IMR-90 (cell line): ENCODE results near the gene TCAP. TPM values are rescaled to one million over a fixed set of nuclear protein-coding genes. Genes with fewer than 3 reads are reported as not detected.

Experiments used
- ATAC-seq: fragments of 200-7000 bp; cut with Tn5 transposase; 2 replicates; pipeline ENCODE4 v1.9.1; 2020; ENCODE audit warnings: low read depth, mild to moderate bottlenecking, moderate library complexity
- BruUV-seq: library from RNA; stranded (reverse); fragments of 400-500 nt; replicated peaks from 2 replicates; lab custom pipeline; 2021; lab: Mats Ljungman, UMichigan
- CTCF ChIA-PET: fragments of 300-600 bp; formaldehyde crosslinking; extraction: SDS; loops from one replicate; lab custom pipeline; 2021; ENCODE audit warnings: antibody characterized with exemption; lab: Yijun Ruan, JAX
- POLR2A ChIA-PET: fragments of 300-600 bp; sonication (Branson Sonifier 250); formaldehyde crosslinking; loops from one replicate; lab custom pipeline; 2022; ENCODE audit warnings: antibody characterized with exemption; ENCODE audit not compliant: unreplicated experiment; lab: Charles Lee
- DNase-seq: peaks from one replicate; pipeline ENCODE4 v3.0.0; 2013
- H2AFZ ChIP-seq: replicated peaks from 2 replicates; pipeline ENCODE3; 2013; ENCODE audit warnings: low read length, mild to moderate bottlenecking; ENCODE audit not compliant: poor library complexity
- H2AK5ac ChIP-seq: 2 replicates; pipeline ENCODE4 v1.6.1; 2013; ENCODE audit warnings: low read depth, low read length, inconsistent platforms
- H2AK9ac ChIP-seq: replicated peaks from 2 replicates; pipeline ENCODE3; 2013; ENCODE audit warnings: mild to moderate bottlenecking, low read depth, low read length, moderate library complexity; ENCODE audit not compliant: poor library complexity
- H2BK120ac ChIP-seq: 2 replicates; pipeline ENCODE4 v1.6.1; 2013; ENCODE audit warnings: low read depth, low read length, inconsistent platforms
- H2BK15ac ChIP-seq: 3 replicates; pipeline ENCODE4 v1.6.1; 2013; ENCODE audit warnings: low read depth, low read length, inconsistent platforms
- H2BK20ac ChIP-seq: 2 replicates; pipeline ENCODE4 v1.6.1; 2013; ENCODE audit warnings: low read depth, mild to moderate bottlenecking, inconsistent platforms, low read length, moderate library complexity
- H2BK5ac ChIP-seq: 2 replicates; pipeline ENCODE4 v1.6.1; 2013; ENCODE audit warnings: mild to moderate bottlenecking, low read depth, low read length, inconsistent platforms; ENCODE audit not compliant: poor library complexity, severe bottlenecking
- H3K14ac ChIP-seq: replicated peaks from 2 replicates; pipeline ENCODE4 v1.6.1; 2013; ENCODE audit warnings: low read depth, low read length, inconsistent platforms
- H3K18ac ChIP-seq: 2 replicates; pipeline ENCODE4 v1.6.1; 2013; ENCODE audit warnings: low read depth, low read length, control low read depth
- H3K23ac ChIP-seq: 2 replicates; pipeline ENCODE4 v1.6.1; 2013; ENCODE audit warnings: low read depth, low read length, inconsistent platforms
- H3K27ac ChIP-seq: 2 replicates; pipeline ENCODE4 v1.5.1; 2013; ENCODE audit warnings: mild to moderate bottlenecking, control low read depth, low read length; ENCODE audit not compliant: insufficient read depth
- H3K27me3 ChIP-seq: 2 replicates; pipeline ENCODE4 v1.6.1; 2013; ENCODE audit warnings: low read length; ENCODE audit not compliant: control insufficient read depth, insufficient read depth
- H3K36me3 ChIP-seq: 2 replicates; pipeline ENCODE4 v1.6.1; 2013; ENCODE audit warnings: low read length, mixed read lengths; ENCODE audit not compliant: control insufficient read depth, insufficient read depth
- H3K4ac ChIP-seq: 2 replicates; pipeline ENCODE4 v1.6.1; 2013; ENCODE audit warnings: low read depth, low read length, inconsistent platforms
- H3K4me1 ChIP-seq: 2 replicates; pipeline ENCODE4 v1.6.1; 2013; ENCODE audit warnings: low read length, mixed read lengths; ENCODE audit not compliant: control insufficient read depth, insufficient read depth
- H3K4me2 ChIP-seq: 2 replicates; pipeline ENCODE4 v1.6.1; 2013; ENCODE audit warnings: low read depth, mild to moderate bottlenecking, control low read depth, low read length, moderate library complexity
- H3K4me3 ChIP-seq: 2 replicates; pipeline ENCODE4 v1.5.1; 2013; ENCODE audit warnings: low read depth, mild to moderate bottlenecking, control low read depth, low read length, moderate library complexity; ENCODE audit not compliant: insufficient read depth
- H3K56ac ChIP-seq: 2 replicates; pipeline ENCODE4 v1.6.1; 2013; ENCODE audit warnings: low read length, inconsistent platforms; ENCODE audit not compliant: insufficient read depth; ENCODE audit errors: extremely low read depth
- H3K79me1 ChIP-seq, 2 experiments: 2 replicates each; pipeline ENCODE4 v1.6.1; 2013; ENCODE audit warnings: low read length in 2 of 2, inconsistent platforms in 1 of 2, low read depth in 1 of 2
- H3K9ac ChIP-seq: 2 replicates; pipeline ENCODE4 v1.6.1; 2013; ENCODE audit warnings: low read depth, low read length, control low read depth
- H3K9me1 ChIP-seq: 2 replicates; pipeline ENCODE4 v1.6.1; 2013; ENCODE audit warnings: low read length, inconsistent platforms; ENCODE audit not compliant: insufficient read depth
- H3K9me3 ChIP-seq: 2 replicates; pipeline ENCODE4 v1.6.1; 2013; ENCODE audit warnings: low read length; ENCODE audit not compliant: control insufficient read depth, insufficient read depth
- H4K20me1 ChIP-seq: 2 replicates; pipeline ENCODE4 v1.6.1; 2013; ENCODE audit warnings: low read length, inconsistent platforms; ENCODE audit not compliant: insufficient read depth
- H4K5ac ChIP-seq: 2 replicates; pipeline ENCODE4 v1.6.1; 2013; ENCODE audit warnings: mild to moderate bottlenecking, low read depth, low read length, control low read depth
- H4K8ac ChIP-seq, 2 experiments: 2 replicates each; pipeline ENCODE4 v1.6.1; 2013; ENCODE audit warnings: low read depth in 2 of 2, low read length in 2 of 2, control low read depth in 1 of 2, inconsistent platforms in 1 of 2
- H4K91ac ChIP-seq: 2 replicates; pipeline ENCODE4 v1.6.1; 2013; ENCODE audit warnings: low read depth, low read length, inconsistent platforms; ENCODE audit not compliant: insufficient read depth
- BHLHE40 ChIP-seq: fragments of 150-350 bp; IDR thresholded peaks from 2 replicates; pipeline ENCODE4 v1.6.1; 2016; ENCODE audit warnings: mild to moderate bottlenecking, low read depth, low read length
- RFX5 ChIP-seq: IDR thresholded peaks from 2 replicates; pipeline ENCODE4 v1.8.0; 2012; ENCODE audit warnings: low read depth, mild to moderate bottlenecking, low read length, moderate library complexity
- WGBS, 2 experiments: methylation state at CpG; one replicate each; pipeline versions ENCODE4 v1.1.5 to v1.1.7; 2013; ENCODE audit warnings: missing lambda C conversion rate in 2 of 2; ENCODE audit not compliant: insufficient read length in 1 of 2; ENCODE audit errors: extremely low coverage in 2 of 2; 5-methylcytosine and 5-hydroxymethylcytosine counted together
- dilution Hi-C: fragments of 300-500 bp; cut with HindIII; formaldehyde crosslinking; loops from one replicate; pipeline ENCODE4 v1.14.3; 2018; ENCODE audit warnings: low sequenced_read_pairs; ENCODE audit not compliant: unreplicated experiment
- in situ Hi-C: fragments of 300-500 bp; cut with MboI; formaldehyde crosslinking; loops from 3 replicates; pipeline ENCODE4 v1.14.3; 2019; ENCODE audit warnings: low sequenced_read_pairs, inconsistent platforms, mixed read lengths
- intact Hi-C: fragments of 100-400 bp; cut with micrococcal nuclease; formaldehyde crosslinking; loops from 2 replicates; pipeline ENCODE4 v1.10.0; 2022
- polyA plus RNA-seq, 3 experiments: library from polyadenylated mRNA; depleted of rRNA; stranded (reverse); fragments of >200 nt; gene quantifications; 2 replicates each; pipeline ENCODE4 v1.2.3, GENCODE V29; 2012; ENCODE audit warnings: low replicate concordance in 1 of 3
- total RNA-seq: library from RNA; depleted of rRNA; stranded (reverse); fragments of >200 nt; gene quantifications from 2 replicates; pipeline ENCODE4 v1.2.3, GENCODE V29; 2012

Gene TCAP
- total and polyA plus RNA-seq, 2 of the 4 experiments (the other 2 are of a cell fraction) = under 0.01 to 0.21 TPM

DNA sequence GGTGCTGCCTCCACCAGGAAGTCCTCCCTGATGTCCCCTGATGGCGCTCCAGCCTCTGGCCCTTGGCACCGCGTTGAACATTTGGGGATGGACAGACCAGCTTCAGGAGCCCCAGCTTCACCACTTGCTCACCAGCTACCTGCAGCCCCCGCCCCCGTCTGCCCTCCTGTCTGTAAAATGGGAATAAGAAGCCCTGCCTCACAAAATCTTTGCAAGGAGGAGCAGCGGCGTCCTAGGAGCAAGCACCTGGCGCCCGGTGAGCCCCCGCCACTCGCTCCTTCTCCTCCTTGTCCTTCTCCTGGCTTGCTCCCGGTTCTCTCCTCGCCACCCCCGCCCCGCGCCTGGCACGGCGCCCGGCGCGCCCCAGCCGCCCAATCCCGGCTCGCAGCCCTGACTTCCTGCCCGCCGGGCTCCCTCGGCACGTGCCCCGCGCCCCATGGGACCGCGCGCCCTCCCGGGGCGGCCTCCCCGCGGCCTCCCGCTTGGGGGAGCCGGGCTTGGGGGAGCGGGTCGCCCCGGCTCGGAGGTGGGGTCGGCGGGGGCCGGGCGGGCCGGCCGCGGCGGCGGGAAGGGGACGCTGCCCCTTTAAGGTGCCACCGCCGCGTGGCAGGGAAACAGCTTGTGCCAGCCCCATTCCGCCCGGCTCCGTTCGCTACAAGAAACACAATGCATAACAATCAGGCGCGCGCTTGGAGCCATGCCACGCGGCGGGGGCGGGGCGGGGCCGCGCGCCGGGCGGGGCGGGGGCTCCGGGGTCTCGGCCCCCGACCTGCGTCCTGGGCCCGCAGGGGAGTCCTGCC is 47.5 kb upstream of the TCAP start (continued):
- no peak for TF ChIP-seq RFX5

DNA sequence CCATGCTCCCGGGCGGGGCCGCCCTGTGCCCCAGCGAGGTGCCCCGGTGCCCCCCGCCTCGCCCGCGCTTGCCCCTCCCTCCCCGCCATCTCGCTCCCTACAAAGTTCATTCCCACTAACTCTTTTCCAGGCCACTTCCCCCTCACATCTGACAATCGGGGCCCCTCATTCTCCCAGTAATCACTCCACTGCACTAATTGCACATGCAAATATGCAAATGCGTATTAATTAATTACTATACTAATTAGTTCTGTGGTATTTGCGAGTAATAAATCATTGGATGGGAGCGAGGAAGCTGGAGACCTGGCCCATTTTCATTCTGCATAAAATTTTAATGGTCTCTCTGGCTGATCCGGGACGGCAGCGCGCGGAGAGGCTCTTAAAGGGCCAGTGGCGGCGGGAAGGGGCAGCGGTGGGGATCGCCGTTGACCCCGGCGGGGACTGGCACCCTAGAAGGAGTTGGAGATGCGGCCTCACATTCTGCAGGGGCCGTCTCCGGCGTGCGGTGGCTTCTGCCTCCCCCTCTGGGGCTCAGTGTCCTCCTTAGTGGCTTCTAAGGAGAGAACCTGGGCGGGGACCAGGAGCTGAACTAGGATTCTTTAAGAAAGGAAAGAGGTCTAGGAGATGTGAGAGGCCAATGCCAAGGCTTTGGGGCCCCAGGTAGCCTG is 46.8 kb upstream of the TCAP start:
- no peaks in the 10 kb centered on the region for H3K36me3 ChIP-seq
- H2BK15ac ChIP-seq = no peak overlapping the region
- H4K20me1 ChIP-seq = no peaks in the 10 kb centered on the region
- ChIA-PET POLR2A (interaction anchor here (1.0 kb wide), 1 partner anchor 100 kb away, joined by 3 read pairs; no protein-coding TSS in a partner anchor), CTCF (no interaction called here)
- H3K27me3 ChIP-seq = peaks cover 49% of the 10 kb centered on the region
- ATAC-seq = peak; percentile 35
- 0 out of 2 replicates have a peak overlapping the region, but pooled peaks have one; percentile 15 for H2AK5ac ChIP-seq
- H2BK5ac ChIP-seq = no peak overlapping the region
- peak overlapping the region; percentile 81 for H3K4me2 ChIP-seq
- 0 out of 2 replicates have a peak overlapping the region, but pooled peaks have one; percentile 3 for H3K4ac ChIP-seq
- no peak overlapping the region for H2BK120ac ChIP-seq
- peak overlapping the region; percentile 87 for H2AFZ ChIP-seq
- no peak for DNase-seq
- peak overlapping the region; percentile 39 for H3K4me3 ChIP-seq
- no peak overlapping the region for H4K5ac ChIP-seq
- no peak overlapping the region for H3K18ac ChIP-seq
- no peak for TF ChIP-seq BHLHE40
- no peak overlapping the region for H3K27ac ChIP-seq
- in situ Hi-C loops (no loop called here), intact Hi-C loops (no loop called here), dilution Hi-C loops (no loop called here)
- H3K9me1 ChIP-seq = no peaks in the 10 kb centered on the region
- H3K9me3 ChIP-seq = no peaks in the 10 kb centered on the region
- no TSS peak for BruUV-seq
- H3K4me1 ChIP-seq = no peaks in the 10 kb centered on the region
- H3K9ac ChIP-seq = peak overlapping the region; percentile 18; the same call in 1 of the 2 replicates
- H3K56ac ChIP-seq = no peak overlapping the region
- 0% methylated on average over 11 of the region's 33 CpGs; no CpG with 5 or more reads in 1 of the 2 experiments for WGBS, 2 experiments
- H3K23ac ChIP-seq = no peak overlapping the region
- no peak overlapping the region for H3K14ac ChIP-seq
- no peak overlapping the region for H4K91ac ChIP-seq
- H2AK9ac ChIP-seq = no peak overlapping the region
- H4K8ac ChIP-seq = no peak overlapping the region; a peak in 1 of 4 replicates
- no peaks in the 10 kb centered on the region for H3K79me1 ChIP-seq
- H2BK20ac ChIP-seq = no peak overlapping the region
